T-helper 2 cell treated with Interferon-gamma antibody and Interleukin-4, amounts not matched to agents 5 μg/mL and 100 μg/mL, for 36 hours (primary cell): ENCODE results near the gene IL1RAPL1.

Source experiments
- DNase-seq: peaks from one replicate; pipeline ENCODE4 v3.0.0; 2021; ENCODE audit warnings: low spot score
- H3K27ac Mint-ChIP-seq: one replicate; pipeline ENCODE4 v1.8.0; 2021; ENCODE audit warnings: mild to moderate bottlenecking, mixed read lengths
- H3K27me3 Mint-ChIP-seq: one replicate; pipeline ENCODE4 v1.8.0; 2021; ENCODE audit warnings: low read depth, mixed read lengths
- H3K36me3 Mint-ChIP-seq: one replicate; pipeline ENCODE4 v1.8.0; 2021; ENCODE audit warnings: low read depth, mixed read lengths
- H3K4me1 Mint-ChIP-seq: one replicate; pipeline ENCODE4 v1.8.0; 2021; ENCODE audit warnings: low read depth, mixed read lengths
- H3K4me3 Mint-ChIP-seq: one replicate; pipeline ENCODE4 v1.8.0; 2022; ENCODE audit warnings: mild to moderate bottlenecking, moderate library complexity, mixed read lengths
- H3K9me3 Mint-ChIP-seq: one replicate; pipeline ENCODE4 v1.8.0; 2021; ENCODE audit warnings: mixed read lengths

IL1RAPL1 gene

DNA sequence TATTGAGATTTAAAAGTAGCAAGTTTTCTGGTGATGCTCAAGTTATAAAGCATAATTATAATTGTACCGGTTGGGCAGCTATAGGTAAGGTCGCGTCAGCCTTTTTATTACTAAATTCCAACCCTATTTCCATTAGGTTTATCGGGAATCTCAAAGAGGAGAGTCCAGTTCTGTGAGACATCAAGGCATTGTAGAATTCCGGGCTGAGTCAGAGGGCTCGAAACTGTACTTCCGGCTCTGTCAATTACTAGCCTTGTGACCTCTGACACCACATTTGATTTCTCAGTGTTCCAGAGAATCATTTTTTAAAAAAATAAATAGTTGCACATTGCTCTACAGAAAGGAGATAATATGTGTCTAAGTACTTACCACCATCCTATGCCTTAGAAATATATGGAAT lies 4.3 kb downstream of the IL1RAPL1 start:
- Mint-ChIP-seq H3K27me3 (no peaks in the 10 kb centered on the region), H3K4me1 (no peaks in the 10 kb centered on the region), H3K9me3 (no peaks in the 10 kb centered on the region), H3K4me3 (no peak overlapping the region), H3K27ac (no peak overlapping the region), H3K36me3 (no peaks in the 10 kb centered on the region)
- DNase-seq: no peak

DNA sequence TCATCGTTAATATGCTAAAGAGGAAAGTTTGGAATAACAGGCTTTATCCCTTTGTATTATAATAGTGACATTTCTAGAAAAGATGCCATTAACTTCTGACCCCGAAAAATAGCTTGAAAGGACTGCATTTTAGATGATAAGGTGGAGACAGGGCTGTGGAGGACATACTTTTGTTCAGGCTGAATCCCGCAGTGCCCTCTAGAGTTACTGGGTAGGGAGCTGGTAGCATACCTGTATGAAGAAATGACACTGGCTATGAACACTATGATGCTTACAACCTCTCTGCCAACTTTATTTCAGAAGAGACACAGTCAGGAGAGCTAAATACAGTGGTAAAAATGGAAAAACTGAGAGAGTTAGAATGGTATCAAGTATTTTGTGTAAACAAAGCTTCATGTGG lies 8.1 kb downstream of the IL1RAPL1 start:
- H3K27ac Mint-ChIP-seq: no peak overlapping the region
- no peaks in the 10 kb centered on the region for H3K36me3 Mint-ChIP-seq
- DNase-seq: no peak
- no peaks in the 10 kb centered on the region for H3K4me1 Mint-ChIP-seq
- H3K9me3 Mint-ChIP-seq: peaks cover 4% of the 10 kb centered on the region
- no peak overlapping the region for H3K4me3 Mint-ChIP-seq
- H3K27me3 Mint-ChIP-seq: no peaks in the 10 kb centered on the region

DNA sequence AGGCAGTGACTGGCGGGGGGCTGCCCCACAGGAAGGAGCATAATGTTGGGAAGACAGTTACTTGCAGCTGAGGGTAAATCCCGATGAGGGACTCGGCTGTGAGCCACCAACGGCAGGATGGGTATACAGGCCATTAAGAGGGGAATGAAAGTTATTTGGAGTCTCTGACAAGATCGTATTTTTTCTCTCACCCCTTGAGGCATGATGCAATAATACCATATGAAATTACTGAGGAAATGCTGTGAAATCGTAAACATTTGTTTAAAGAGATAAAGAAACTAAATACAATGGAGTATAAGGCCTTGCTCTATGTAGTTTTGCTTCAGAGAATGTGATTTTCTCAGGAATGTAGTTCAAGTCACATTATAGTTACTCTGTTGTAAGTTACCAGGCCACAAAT lies 12.7 kb downstream of the IL1RAPL1 start:
- Mint-ChIP-seq H3K4me1 (no peaks in the 10 kb centered on the region), H3K4me3 (no peak overlapping the region), H3K27ac (no peak overlapping the region), H3K27me3 (no peaks in the 10 kb centered on the region), H3K9me3 (peaks cover 8% of the 10 kb centered on the region), H3K36me3 (no peaks in the 10 kb centered on the region)
- no peak for DNase-seq

DNA sequence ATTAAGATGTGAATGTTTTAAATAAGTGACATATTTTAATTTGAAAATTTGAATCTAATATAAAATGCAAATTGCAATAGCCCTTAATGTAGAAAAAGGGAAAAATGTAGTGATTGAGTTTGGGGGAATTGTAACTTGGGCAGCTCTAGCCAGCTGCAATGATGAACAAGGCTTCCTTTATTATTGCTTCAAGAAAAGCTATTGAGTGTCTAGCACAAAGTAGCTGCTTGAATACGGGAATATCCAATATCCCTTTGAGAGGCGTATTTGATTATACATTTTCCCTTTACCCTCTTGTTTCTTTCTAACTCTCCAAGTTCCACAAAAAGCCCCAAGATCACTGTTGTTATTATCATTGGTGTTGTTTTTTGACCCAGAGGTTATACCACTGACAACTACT lies 21.8 kb downstream of the IL1RAPL1 start:
- no peaks in the 10 kb centered on the region for H3K27me3 Mint-ChIP-seq
- H3K9me3 Mint-ChIP-seq: peaks cover 11% of the 10 kb centered on the region
- H3K36me3 Mint-ChIP-seq: no peaks in the 10 kb centered on the region
- H3K27ac Mint-ChIP-seq: no peak overlapping the region
- no peaks in the 10 kb centered on the region for H3K4me1 Mint-ChIP-seq
- DNase-seq: no peak
- H3K4me3 Mint-ChIP-seq: no peak overlapping the region

DNA sequence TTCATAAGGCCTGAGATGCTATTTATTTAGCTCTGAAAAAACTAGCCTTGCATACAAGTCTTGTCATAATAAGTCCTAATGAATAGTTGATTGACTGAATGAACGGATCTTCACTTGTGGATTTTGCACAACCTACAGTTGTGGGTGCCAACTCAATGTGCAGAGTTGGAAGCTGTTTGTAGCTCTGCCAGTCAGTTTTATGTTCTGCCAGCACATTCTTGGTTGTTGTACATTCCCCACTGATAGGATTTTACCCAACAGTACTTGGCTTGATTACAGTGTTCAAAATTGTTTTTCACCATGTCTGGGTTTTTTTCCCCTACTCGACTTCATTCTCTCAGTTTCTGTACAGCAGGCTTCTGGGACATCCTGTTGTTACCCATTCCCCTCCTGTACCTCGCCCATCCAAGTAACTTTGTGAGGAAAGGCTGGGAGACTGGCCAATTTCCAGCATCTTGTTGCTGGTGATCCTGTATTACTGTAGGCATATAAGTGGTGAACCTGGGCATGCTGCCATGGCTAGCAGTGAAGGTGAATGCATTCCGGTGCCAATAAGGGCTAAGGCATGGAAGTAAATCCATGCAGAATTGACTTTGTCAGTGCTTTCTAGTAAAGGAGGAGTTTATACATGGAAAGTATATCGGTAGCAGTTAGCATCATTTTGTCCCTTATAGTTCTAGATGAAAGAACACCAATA lies 22.8 kb downstream of the IL1RAPL1 start:
- Mint-ChIP-seq H3K4me1 (no peaks in the 10 kb centered on the region), H3K4me3 (no peak overlapping the region), H3K27me3 (no peaks in the 10 kb centered on the region), H3K27ac (no peak overlapping the region), H3K9me3 (peaks cover 8% of the 10 kb centered on the region), H3K36me3 (no peaks in the 10 kb centered on the region)
- no peak for DNase-seq

DNA sequence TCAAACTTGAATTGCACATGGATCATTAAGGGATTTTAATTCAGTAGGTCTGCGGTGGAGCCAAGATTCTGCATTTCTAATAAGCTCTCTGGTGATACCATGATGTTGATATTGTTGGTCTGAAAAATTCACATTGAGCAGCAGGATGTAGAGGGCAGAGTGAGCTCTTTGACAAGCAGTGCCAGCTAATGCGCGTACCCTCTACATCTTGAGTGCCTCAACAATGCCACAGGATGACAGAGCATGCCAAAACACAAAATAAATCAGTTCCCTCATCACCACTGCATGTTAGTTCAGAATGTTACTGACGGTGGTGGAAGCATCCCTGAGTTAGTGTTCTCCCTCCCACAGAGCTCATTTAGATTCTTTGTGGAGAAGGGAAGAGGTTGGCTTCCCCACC lies 23.5 kb downstream of the IL1RAPL1 start:
- H3K9me3 Mint-ChIP-seq: peaks cover under 1% of the 10 kb centered on the region
- no peak for DNase-seq
- H3K27ac Mint-ChIP-seq: no peak overlapping the region
- H3K36me3 Mint-ChIP-seq: no peaks in the 10 kb centered on the region
- no peak overlapping the region for H3K4me3 Mint-ChIP-seq
- H3K27me3 Mint-ChIP-seq: no peaks in the 10 kb centered on the region
- no peaks in the 10 kb centered on the region for H3K4me1 Mint-ChIP-seq

DNA sequence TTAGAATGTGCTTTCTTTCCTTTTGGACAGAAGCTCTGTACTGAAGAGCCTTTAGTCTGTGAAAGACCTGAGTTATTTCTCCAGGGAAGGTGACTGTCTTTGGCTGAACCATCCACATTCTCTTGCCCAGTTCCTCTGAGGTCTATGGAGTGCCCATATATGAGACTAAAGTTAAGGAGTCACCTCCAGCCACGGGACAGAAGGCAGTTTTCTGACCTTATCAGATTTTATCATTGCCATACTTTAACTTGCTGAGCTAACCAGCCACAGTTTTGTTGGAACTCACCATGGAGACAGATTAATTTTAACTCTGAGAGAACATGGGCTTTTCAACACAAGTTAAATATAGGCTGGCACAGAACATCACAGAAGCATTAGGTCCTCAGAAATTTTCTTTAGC lies 26.3 kb downstream of the IL1RAPL1 start:
- H3K36me3 Mint-ChIP-seq: no peaks in the 10 kb centered on the region
- H3K9me3 Mint-ChIP-seq: no peaks in the 10 kb centered on the region
- no peak overlapping the region for H3K27ac Mint-ChIP-seq
- H3K27me3 Mint-ChIP-seq: no peaks in the 10 kb centered on the region
- H3K4me1 Mint-ChIP-seq: no peaks in the 10 kb centered on the region
- no peak overlapping the region for H3K4me3 Mint-ChIP-seq
- no peak for DNase-seq

DNA sequence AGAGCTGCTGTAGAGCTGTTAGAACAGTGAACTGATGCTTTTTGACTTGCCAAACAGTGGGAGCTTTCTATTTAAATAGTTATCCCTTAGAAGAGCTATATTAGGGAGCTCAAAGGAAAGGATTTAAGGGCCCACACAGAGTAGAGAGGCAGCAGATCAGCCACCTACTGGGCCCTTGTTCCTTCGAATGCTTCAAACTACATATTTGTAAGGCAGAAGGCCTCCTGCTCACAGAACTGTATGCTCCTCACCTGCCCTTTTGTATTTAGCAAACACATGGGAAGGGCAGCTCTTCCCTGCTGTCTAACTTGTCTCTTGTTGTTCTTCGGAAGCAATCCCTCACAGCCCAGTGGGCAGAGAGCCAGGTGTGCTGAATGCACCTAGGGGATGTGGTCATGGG lies 38.0 kb downstream of the IL1RAPL1 start:
- Mint-ChIP-seq H3K27ac (no peak overlapping the region), H3K9me3 (no peaks in the 10 kb centered on the region), H3K4me1 (no peaks in the 10 kb centered on the region), H3K4me3 (no peak overlapping the region), H3K36me3 (no peaks in the 10 kb centered on the region), H3K27me3 (no peaks in the 10 kb centered on the region)
- DNase-seq: no peak

DNA sequence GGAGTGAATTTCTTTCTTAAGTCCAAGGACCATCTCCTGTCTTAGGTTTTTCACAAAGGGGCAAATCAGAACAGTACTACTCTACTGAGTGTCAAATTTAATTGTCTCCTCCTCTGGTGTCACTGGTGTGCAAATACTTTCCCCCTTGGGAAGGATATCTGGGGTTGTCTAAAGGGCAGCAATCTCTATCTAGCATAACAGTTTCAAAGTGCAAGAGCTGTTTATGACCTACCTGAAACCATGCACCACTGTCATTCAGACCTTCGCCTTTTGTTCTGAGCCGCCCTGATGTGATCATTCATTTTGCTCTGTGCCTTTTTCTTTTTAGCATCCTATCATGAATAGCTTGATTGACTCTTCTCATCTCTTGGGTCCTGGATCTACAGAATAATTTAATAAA lies 39.3 kb downstream of the IL1RAPL1 start:
- DNase-seq: no peak
- Mint-ChIP-seq H3K9me3 (no peaks in the 10 kb centered on the region), H3K27ac (no peak overlapping the region), H3K4me1 (no peaks in the 10 kb centered on the region), H3K4me3 (no peak overlapping the region), H3K27me3 (no peaks in the 10 kb centered on the region), H3K36me3 (no peaks in the 10 kb centered on the region)

DNA sequence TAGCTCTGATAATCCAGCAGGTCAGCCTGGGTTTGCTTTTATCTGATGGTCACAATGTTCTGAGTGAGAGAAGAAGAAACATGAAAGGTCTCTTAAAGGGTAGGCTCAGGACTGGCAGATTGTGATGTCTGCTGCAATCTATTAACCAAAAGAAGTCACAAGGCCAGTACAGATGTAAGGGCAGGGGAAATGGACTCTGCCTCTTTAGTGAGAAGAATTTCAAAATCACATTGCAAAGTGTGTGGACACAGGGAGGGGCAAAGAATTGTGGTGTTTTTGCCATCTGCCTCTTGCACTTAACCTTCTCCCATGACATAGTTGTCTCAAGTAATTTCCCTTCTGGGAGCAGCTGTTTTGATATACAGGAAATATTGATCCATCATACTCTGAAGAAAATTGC lies 40.9 kb downstream of the IL1RAPL1 start:
- H3K4me3 Mint-ChIP-seq: no peak overlapping the region
- no peaks in the 10 kb centered on the region for H3K9me3 Mint-ChIP-seq
- H3K4me1 Mint-ChIP-seq: no peaks in the 10 kb centered on the region
- no peaks in the 10 kb centered on the region for H3K36me3 Mint-ChIP-seq
- H3K27me3 Mint-ChIP-seq: no peaks in the 10 kb centered on the region
- no peak overlapping the region for H3K27ac Mint-ChIP-seq
- no peak for DNase-seq

DNA sequence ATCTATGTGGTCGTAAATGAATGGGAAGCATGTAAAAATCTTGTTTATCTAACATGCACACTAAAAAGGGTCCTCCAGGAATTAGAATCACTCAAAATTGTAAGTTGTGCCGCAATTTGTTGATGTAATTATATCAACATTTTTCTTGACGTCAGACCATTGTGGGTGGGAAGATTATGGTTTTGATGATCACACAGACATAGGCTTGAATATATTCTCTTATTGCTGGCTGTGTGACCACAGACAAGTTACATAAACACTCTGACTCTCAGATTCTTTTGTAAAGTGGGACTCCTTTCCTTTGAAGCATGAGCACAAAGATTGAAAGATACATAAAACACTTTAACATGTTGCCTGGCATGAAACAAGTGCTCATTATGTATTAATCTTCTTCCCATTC lies 51.5 kb downstream of the IL1RAPL1 start:
- H3K4me3 Mint-ChIP-seq: no peak overlapping the region
- no peak for DNase-seq
- peaks cover 7% of the 10 kb centered on the region for H3K9me3 Mint-ChIP-seq
- no peaks in the 10 kb centered on the region for H3K36me3 Mint-ChIP-seq
- no peaks in the 10 kb centered on the region for H3K27me3 Mint-ChIP-seq
- H3K4me1 Mint-ChIP-seq: no peaks in the 10 kb centered on the region
- H3K27ac Mint-ChIP-seq: no peak overlapping the region

DNA sequence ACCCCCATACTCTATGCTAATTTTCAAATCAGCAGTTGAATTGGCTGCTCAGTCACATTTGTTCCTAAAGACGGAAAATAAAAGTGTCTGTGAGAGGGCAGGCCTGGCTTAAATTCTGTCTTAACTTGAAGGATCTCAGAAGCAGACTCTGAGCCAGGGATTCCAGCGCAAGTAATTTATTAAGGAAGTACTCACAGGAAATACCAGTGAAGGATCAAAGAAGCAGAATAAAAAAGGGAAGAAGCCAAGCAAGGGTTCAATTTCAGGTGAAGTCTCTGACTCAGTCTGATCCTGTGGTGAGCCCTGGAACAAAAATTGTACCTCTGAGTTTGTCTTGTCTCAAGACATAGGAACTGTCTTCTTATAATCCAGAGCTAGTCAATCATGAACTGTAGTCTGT lies 52.2 kb downstream of the IL1RAPL1 start:
- no peaks in the 10 kb centered on the region for H3K36me3 Mint-ChIP-seq
- H3K27ac Mint-ChIP-seq: no peak overlapping the region
- DNase-seq: no peak
- H3K27me3 Mint-ChIP-seq: no peaks in the 10 kb centered on the region
- H3K4me3 Mint-ChIP-seq: no peak overlapping the region
- H3K9me3 Mint-ChIP-seq: peaks cover 7% of the 10 kb centered on the region
- no peaks in the 10 kb centered on the region for H3K4me1 Mint-ChIP-seq

DNA sequence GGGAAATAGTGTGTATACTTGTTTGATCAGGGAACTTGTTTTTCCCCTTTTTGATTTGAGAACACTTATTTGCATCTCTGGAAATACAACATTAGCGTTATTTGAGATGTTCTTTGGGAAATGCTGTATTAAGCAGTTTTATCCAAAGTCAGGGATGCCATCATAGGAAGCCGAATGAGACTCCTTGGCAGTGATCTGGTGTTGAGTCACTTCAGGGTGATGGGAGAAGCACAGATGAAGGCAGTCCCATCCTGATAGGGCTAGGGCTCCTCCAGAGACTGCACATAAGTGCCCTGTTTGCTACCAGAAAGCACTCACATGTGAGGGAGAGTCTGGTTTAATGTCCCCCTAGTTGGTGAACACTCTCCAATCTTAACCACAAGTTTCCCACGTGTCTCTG lies 62.3 kb downstream of the IL1RAPL1 start:
- H3K27me3 Mint-ChIP-seq: no peaks in the 10 kb centered on the region
- no peaks in the 10 kb centered on the region for H3K4me1 Mint-ChIP-seq
- no peak for DNase-seq
- no peak overlapping the region for H3K4me3 Mint-ChIP-seq
- no peaks in the 10 kb centered on the region for H3K36me3 Mint-ChIP-seq
- no peak overlapping the region for H3K27ac Mint-ChIP-seq
- peaks cover 12% of the 10 kb centered on the region for H3K9me3 Mint-ChIP-seq

DNA sequence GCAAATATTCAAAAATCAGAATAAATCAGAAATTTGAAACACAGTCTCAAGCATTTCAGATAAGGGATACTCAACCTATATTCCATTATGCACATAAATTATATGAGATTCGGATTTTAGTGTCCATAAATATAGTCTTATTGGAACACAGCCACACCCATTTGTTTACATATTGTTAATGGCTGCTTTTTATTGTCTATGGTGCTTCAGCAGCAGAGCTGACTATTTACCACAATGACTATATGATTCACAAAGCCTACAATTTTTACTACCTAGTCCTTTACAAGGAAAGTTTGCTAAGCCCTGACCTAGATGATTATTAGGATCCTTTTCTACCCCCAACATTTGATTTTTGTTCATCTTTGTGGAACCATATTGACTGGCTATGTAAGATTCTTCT lies 63.9 kb downstream of the IL1RAPL1 start:
- no peaks in the 10 kb centered on the region for H3K36me3 Mint-ChIP-seq
- no peak overlapping the region for H3K27ac Mint-ChIP-seq
- H3K27me3 Mint-ChIP-seq: no peaks in the 10 kb centered on the region
- DNase-seq: no peak
- H3K4me3 Mint-ChIP-seq: no peak overlapping the region
- no peaks in the 10 kb centered on the region for H3K4me1 Mint-ChIP-seq
- H3K9me3 Mint-ChIP-seq: peaks cover 12% of the 10 kb centered on the region

DNA sequence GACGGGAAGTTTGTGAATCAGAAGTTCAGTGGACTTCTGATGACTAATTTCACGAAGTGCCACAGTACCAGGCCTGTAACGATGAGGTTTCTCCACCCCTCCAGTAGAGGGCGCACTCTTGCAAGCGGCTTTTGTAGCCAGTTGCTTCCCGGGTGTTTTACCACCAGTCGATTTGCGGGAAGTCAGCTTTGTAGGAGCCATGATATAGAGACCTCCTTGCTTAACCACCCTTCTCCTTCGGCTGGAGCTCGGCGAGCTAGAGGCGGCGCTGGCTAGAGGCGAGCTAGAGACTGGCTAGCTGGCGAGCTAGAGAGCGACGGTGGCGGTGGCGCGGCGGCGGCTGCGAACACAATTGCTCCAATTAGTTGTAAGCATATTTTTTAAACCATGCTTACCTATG lies 72.0 kb downstream of the IL1RAPL1 start:
- H3K36me3 Mint-ChIP-seq: no peaks in the 10 kb centered on the region
- H3K9me3 Mint-ChIP-seq: no peaks in the 10 kb centered on the region
- H3K4me1 Mint-ChIP-seq: no peaks in the 10 kb centered on the region
- no peak for DNase-seq
- H3K27ac Mint-ChIP-seq: no peak overlapping the region
- H3K4me3 Mint-ChIP-seq: no peak overlapping the region
- no peaks in the 10 kb centered on the region for H3K27me3 Mint-ChIP-seq
